Measurements from ENCODE around the gene NPIPB6.
A peak's percentile ranks its signal among the peaks of the same experiment; 100 is the strongest.

Gene NPIPB6

DNA sequence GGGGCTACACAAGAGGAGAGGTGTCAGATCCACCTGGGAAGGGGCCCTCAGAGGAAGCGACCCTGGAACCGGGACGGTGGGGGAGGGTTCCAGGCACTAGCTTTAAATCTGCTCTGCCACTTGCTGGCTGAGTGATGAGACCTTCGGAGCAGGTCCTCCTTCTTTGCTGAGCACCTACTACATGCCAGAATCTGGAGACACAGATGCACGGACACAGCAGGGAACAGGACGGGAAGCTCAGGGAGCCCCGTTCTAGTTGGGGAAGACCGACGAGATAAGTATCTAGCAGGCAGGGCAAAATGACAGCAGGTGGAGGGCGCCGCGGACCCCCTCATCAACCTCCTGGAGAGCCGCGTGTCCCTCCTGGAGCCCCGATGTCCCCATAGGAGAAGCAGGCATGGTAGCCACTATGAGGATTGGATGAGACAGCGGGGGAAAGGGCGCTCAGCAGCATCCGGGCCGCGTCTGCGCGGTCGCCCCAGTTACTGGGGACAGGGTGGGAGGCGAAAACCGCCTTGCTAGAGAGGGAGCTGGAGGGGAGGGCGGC, 43.8 kb downstream of the NPIPB6 start:
- H3K27ac ChIP-seq: no peak overlapping the region
- TF ChIP-seq ZFX (IDR thresholded peaks at IDR 0.05; ENCODE audit: borderline replicate concordance): no peak
- TF ChIP-seq, protein P1, sequence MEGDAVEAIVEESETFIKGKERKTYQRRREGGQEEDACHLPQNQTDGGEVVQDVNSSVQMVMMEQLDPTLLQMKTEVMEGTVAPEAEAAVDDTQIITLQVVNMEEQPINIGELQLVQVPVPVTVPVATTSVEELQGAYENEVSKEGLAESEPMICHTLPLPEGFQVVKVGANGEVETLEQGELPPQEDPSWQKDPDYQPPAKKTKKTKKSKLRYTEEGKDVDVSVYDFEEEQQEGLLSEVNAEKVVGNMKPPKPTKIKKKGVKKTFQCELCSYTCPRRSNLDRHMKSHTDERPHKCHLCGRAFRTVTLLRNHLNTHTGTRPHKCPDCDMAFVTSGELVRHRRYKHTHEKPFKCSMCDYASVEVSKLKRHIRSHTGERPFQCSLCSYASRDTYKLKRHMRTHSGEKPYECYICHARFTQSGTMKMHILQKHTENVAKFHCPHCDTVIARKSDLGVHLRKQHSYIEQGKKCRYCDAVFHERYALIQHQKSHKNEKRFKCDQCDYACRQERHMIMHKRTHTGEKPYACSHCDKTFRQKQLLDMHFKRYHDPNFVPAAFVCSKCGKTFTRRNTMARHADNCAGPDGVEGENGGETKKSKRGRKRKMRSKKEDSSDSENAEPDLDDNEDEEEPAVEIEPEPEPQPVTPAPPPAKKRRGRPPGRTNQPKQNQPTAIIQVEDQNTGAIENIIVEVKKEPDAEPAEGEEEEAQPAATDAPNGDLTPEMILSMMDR (IDR thresholded peaks at IDR 0.05): no peak

DNA sequence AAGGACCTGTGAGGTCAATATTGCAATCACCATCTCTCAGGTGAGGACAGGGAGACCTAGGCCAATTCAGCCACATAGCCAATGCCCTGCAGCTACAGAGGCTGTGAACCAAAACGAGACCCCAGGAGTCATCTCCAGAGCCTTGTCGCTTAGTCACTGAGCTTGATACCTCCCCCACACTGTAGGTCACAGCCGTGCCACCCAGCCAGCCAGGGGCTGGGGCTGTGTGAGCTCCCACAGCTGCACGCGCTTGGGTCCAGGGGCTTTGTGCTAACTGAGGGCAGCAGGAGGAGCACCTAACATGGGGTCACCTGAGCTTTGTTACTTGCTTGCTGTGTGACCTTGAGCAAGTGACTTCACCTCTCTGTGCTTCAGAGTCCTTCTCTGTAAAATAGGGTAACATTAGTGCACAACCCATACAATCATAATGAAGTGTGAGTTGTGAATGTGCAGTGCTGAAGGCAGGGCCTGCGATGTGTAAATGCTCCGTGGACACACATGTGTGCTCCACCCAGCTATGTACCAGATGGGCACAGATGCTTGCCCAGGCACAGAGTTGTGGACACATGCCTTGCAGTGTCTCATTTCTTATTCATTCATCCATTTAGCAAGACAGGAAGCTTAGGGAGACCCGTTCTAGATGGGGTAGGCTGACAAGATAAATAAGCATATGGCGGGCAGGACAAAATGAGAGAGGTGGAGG, 45.1 kb downstream of the NPIPB6 start:
- no peak overlapping the region for H3K27ac ChIP-seq

DNA sequence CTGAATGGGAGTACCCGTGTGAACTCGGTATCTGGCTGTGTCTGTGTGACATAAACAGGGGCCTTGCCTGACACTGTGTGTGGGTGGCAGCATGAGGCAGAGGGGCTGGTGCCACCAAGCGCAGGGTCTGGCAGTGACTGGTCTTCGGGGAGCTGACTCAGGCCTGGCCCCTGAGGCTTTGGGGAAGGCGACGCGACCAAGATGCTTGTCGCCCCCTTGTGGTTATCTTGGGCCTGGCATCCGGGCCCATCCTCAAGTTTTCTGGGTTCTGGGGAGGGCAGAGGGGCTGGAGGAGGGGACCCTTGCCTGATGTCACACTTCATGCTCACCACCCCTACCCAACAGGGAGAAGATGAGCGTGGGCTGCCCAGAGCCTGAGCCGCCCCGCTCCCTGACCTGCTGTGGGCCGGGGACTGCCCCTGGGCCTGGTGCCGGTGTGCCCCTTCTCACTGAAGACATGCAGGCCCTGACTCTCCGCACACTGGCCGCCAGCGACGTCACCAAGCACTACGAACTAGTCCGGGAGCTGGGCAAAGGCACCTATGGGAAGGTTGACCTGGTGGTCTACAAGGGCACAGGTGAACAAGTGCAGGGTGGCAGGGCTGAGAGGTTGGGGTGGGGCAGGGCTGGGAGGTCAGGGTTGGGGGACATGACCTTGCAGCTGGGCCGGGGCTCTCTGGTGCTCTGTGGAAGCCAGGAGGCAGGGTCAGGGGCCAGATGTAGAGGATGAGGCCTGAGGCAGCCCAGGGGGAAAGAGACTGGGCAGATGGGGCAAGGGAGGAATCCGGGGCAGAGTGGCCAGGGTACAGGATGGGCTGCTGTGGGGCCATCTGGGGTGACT, 46.0 kb downstream of the NPIPB6 start:
- no peak overlapping the region for H3K27ac ChIP-seq
- TF ChIP-seq, protein P1 (IDR thresholded peaks at IDR 0.05): peak; percentile 90
- no peak for TF ChIP-seq ZFX (IDR thresholded peaks at IDR 0.05; ENCODE audit: borderline replicate concordance)

More for the DNA sequence above, 45.1 kb downstream of the NPIPB6 start:
- no peak for TF ChIP-seq ZFX (IDR thresholded peaks at IDR 0.05; ENCODE audit: borderline replicate concordance)
- TF ChIP-seq, protein P1 (IDR thresholded peaks at IDR 0.05): no peak

DNA sequence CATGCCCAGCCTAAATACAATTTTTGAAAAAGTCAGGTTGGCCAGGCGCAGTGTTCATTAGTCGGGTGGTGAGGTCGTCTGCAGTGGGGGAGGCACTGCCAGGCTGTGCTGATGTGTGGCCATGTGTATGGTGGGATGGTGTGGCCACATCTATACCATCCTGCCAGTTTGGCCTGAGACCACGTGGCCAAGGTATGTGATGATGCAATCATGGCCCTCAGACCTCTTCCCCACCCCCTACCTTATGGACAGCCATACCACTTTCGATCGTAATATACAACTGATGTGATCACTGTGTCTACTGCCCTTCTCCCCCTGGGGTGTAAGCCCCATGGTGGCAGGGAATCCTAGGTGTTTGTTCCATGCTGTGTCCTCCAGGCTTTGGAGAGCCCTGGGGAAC, 47.3 kb downstream of the NPIPB6 start:
- H3K27ac ChIP-seq: no peak overlapping the region
- no peak for TF ChIP-seq ZFX (IDR thresholded peaks at IDR 0.05; ENCODE audit: borderline replicate concordance)
- TF ChIP-seq, protein P1 (IDR thresholded peaks at IDR 0.05): no peak

DNA sequence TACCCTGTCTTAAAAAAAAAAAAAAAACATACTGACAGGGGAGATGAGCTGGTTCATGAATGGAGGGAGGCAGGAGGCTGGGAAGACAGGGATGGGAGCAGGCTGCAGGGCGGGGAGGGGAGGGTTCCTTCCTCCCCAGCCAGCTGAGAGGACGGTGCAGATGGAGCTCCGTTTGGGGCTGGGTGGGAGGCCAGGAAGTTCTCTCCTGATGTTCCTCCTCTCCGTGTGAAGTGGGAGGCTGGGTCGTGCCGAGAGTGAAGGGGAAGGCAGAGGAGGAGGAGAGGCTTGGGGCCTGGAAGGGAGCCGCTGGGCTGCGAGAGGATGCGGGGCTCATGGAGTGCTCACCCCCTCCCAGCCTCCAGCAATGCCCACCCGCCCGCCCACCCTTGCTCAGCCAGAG, 49.7 kb downstream of the NPIPB6 start:
- no peak overlapping the region for H3K27ac ChIP-seq
- TF ChIP-seq ZFX (IDR thresholded peaks at IDR 0.05; ENCODE audit: borderline replicate concordance): no peak

DNA sequence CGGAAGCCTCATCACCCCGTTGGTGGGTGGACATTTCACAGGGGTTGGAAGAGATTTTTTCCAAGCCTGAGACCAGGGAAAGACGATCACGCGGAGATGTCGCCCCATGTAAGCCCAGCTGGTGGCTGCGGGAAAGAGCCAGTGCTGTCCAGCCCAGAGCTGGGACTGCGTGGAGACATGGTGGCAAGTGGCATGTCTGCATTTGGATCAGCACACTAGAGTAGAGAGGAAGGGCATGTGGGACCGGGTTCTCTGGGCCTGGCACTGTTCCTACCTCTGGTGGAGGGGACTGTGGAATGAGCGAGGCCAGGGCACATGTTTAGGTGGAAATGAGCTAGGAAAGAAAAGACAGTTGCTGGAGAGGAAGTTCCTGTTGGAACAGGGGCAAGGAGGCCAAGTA, 51.0 kb downstream of the NPIPB6 start:
- TF ChIP-seq, protein P1 (IDR thresholded peaks at IDR 0.05): no peak
- TF ChIP-seq ZFX (IDR thresholded peaks at IDR 0.05; ENCODE audit: borderline replicate concordance): no peak
- no peak overlapping the region for H3K27ac ChIP-seq

DNA sequence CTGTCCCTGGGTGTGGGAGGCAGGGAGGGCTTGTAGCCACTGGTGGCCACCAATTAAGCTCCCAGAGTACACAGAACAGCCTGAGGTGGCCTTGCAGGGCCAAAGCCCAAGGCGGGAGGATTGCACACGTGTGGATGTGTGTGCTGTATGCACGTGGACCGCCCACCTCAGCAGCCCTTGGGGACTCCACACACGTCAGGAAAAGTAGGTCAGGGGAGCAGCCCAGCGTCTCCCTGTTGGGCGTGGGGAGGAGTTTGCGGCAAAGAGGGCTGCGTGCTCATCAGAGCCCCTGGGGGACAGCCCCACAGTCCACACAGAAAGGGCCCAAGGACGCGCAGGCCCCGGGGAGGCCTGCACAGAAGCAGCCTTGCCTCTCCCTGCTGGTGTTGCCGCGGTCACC, 51.4 kb downstream of the NPIPB6 start:
- H3K27ac ChIP-seq: no peak overlapping the region
- no peak for TF ChIP-seq ZFX (IDR thresholded peaks at IDR 0.05; ENCODE audit: borderline replicate concordance)
- TF ChIP-seq, protein P1 (IDR thresholded peaks at IDR 0.05): no peak
